Upper lobe of left lung (tissue), 6 donors: Measurements from ENCODE around the gene OBSCN. TPM values are rescaled to one million over a fixed set of nuclear protein-coding genes. Genes with fewer than 3 reads are reported as not detected.

Experiments used
- ATAC-seq, 2 donors: fragments of 200-7000 bp; cut with Tn5 transposase; one replicate each; pipeline ENCODE4 v1.9.1; 2022; ENCODE audit warnings: mild to moderate bottlenecking in 2 of 2, moderate library complexity in 2 of 2; ENCODE audit not compliant: low FRiP score in 2 of 2
- DNase-seq, 2 donors: peaks; one replicate each; pipeline ENCODE4 v3.0.0-alpha.2; 2019 to 2020
- H3K27ac ChIP-seq, 4 donors: fragments of 200-600 bp; sonication (generic); one replicate each; pipeline ENCODE4 v1.5.1; 2016 to 2019
- H3K27me3 ChIP-seq, 4 donors: fragments of 200-600 bp; sonication (generic); one replicate each; pipeline ENCODE4 v1.5.1; 2017 to 2019
- H3K36me3 ChIP-seq, 4 donors: fragments of 200-600 bp; sonication (generic); one replicate each; pipeline ENCODE4 v1.5.1; 2016 to 2019
- H3K4me1 ChIP-seq, 4 donors: fragments of 200-600 bp; sonication (generic); one replicate each; pipeline ENCODE4 v1.5.1; 2018 to 2019
- H3K4me3 ChIP-seq, 4 donors: fragments of 200-600 bp; sonication (generic); one replicate each; pipeline ENCODE4 v1.5.1; 2017 to 2019; ENCODE audit warnings: mild to moderate bottlenecking in 2 of 4, moderate library complexity in 1 of 4
- H3K9me3 ChIP-seq, 4 donors: fragments of 200-600 bp; sonication (generic); one replicate each; pipeline ENCODE4 v1.5.1; 2018 to 2019
- CTCF ChIP-seq, 6 experiments: fragments of 450-650 bp in 4 of 6; fragments of 200-600 bp in 2 of 6; sonication (generic) in 2 of 6; IDR thresholded peaks; one replicate each; pipeline ENCODE4 v1.5.1; 2016 to 2019; ENCODE audit warnings: antibody characterized with exemption in 6 of 6
- EP300 ChIP-seq, 4 donors: sonication (generic); formaldehyde crosslinking; IDR thresholded peaks; one replicate each; pipeline ENCODE4 v1.5.1; 2017; ENCODE audit warnings: antibody characterized with exemption in 4 of 4, control low read depth in 2 of 4
- POLR2A ChIP-seq, 4 donors: fragments of 450-650 bp; IDR thresholded peaks; one replicate each; pipeline ENCODE4 v1.5.1; 2016 to 2017; ENCODE audit warnings: antibody characterized with exemption in 4 of 4, mild to moderate bottlenecking in 2 of 4
- POLR2AphosphoS5 ChIP-seq, 2 donors: sonication (generic); formaldehyde crosslinking; IDR thresholded peaks; one replicate each; pipeline ENCODE4 v1.5.1; 2017; ENCODE audit warnings: antibody characterized with exemption in 2 of 2
- WGBS, 2 donors: methylation state at CpG; one replicate each; pipeline ENCODE4 v1.1.5; 2017 to 2018; 5-methylcytosine and 5-hydroxymethylcytosine counted together
- total RNA-seq, 6 donors: library from RNA; depleted of rRNA in 4 of 6; stranded (reverse); fragments of >200 nt in 4 of 6; gene quantifications; one replicate each; pipeline versions ENCODE4 v1.1.0 to v1.2.1, GENCODE V29; 2016 to 2021
- donor health status: DM: no; HTN: no; CAD: no; lungs with moderate emphysema.
- donor health status: DM: no; HTN: yes; CAD: no; lungs with severe emphysema.

The OBSCN gene
- total RNA-seq, 6 donors from 2014 or later: 15.7 to 160 (median 47.0) TPM

- no peak for TF ChIP-seq POLR2AphosphoS5 (IDR thresholded peaks at IDR 0.05)
- no peak for TF ChIP-seq EP300 (IDR thresholded peaks at IDR 0.05)
- no peak for TF ChIP-seq POLR2A (IDR thresholded peaks at IDR 0.05)
- TF ChIP-seq CTCF (IDR thresholded peaks at IDR 0.05): no peak
- peak in 1 of 2 donors; percentile 67 for DNase-seq
- Histone ChIP-seq H3K4me1 (no peaks in the 10 kb centered on the region), H3K27ac (no peak overlapping the region), H3K9me3 (no peaks in the 10 kb centered on the region), H3K36me3 (peaks cover 0 to 47% (median 13%) of the 10 kb centered on the region in 4 donors), H3K4me3 (no peak overlapping the region), H3K27me3 (no peaks in the 10 kb centered on the region)
- no peak for ATAC-seq
- 95 to 97% methylated on average over 15 to 26 of the region's 32 CpGs for WGBS, 2 donors
Observed at GRCh38 chr1:228287541-228288425, 79.9 kb downstream of the OBSCN start.

- Histone ChIP-seq H3K27me3 (no peaks in the 10 kb centered on the region), H3K36me3 (peaks cover 0 to 38% (median 7%) of the 10 kb centered on the region in 4 donors), H3K9me3 (no peaks in the 10 kb centered on the region), H3K4me3 (no peak overlapping the region), H3K27ac (no peak overlapping the region), H3K4me1 (no peaks in the 10 kb centered on the region)
- WGBS, 2 donors: 84 to 91% methylated on average over 18 of the region's 18 CpGs
- DNase-seq (peak in 1 of 2 donors; percentile 56), ATAC-seq (no peak)
- TF ChIP-seq CTCF (IDR thresholded peaks at IDR 0.05) (no peak), EP300 (IDR thresholded peaks at IDR 0.05) (no peak), POLR2A (IDR thresholded peaks at IDR 0.05) (no peak), POLR2AphosphoS5 (IDR thresholded peaks at IDR 0.05) (no peak)
Observed at GRCh38 chr1:228288536-228289238, 80.8 kb downstream of the OBSCN start.

GRCh38 chr1:228289239-228289849 lies 81.5 kb downstream of the OBSCN start:
- 78 to 98% methylated on average over 5 to 12 of the region's 12 CpGs for WGBS, 2 donors
- Histone ChIP-seq H3K27me3 (no peaks in the 10 kb centered on the region), H3K4me1 (no peaks in the 10 kb centered on the region), H3K36me3 (peaks cover 0 to 34% (median 7%) of the 10 kb centered on the region in 4 donors), H3K9me3 (no peaks in the 10 kb centered on the region), H3K27ac (no peak overlapping the region), H3K4me3 (no peak overlapping the region)
- DNase-seq (peak in 1 of 2 donors; percentile 43), ATAC-seq (no peak)
- TF ChIP-seq CTCF (IDR thresholded peaks at IDR 0.05) (no peak), POLR2A (IDR thresholded peaks at IDR 0.05) (no peak), EP300 (IDR thresholded peaks at IDR 0.05) (no peak), POLR2AphosphoS5 (IDR thresholded peaks at IDR 0.05) (no peak)

- Histone ChIP-seq H3K9me3 (no peaks in the 10 kb centered on the region), H3K36me3 (peaks cover 0 to 41% (median 11%) of the 10 kb centered on the region in 4 donors), H3K27ac (no peak overlapping the region), H3K4me3 (no peak overlapping the region), H3K27me3 (no peaks in the 10 kb centered on the region), H3K4me1 (no peaks in the 10 kb centered on the region)
- DNase-seq (peak in 1 of 2 donors; percentile 48), ATAC-seq (no peak)
- 89% methylated on average over 18 of the region's 22 CpGs; no CpG with 5 or more reads in 1 of the 2 donors for WGBS, 2 donors
- no peak for TF ChIP-seq EP300 (IDR thresholded peaks at IDR 0.05)
- no peak for TF ChIP-seq CTCF (IDR thresholded peaks at IDR 0.05)
Observed at GRCh38 chr1:228289996-228290881, 82.4 kb downstream of the OBSCN start.
